Trophoblast cell (in vitro differentiated cells and primary cell): Measurements from ENCODE around the gene MCM3AP.

ENCODE experiments used
- DNase-seq, 2 donors: peaks; one replicate each; pipeline ENCODE4 v3.0.0-alpha.2; 2016
- H2AFZ ChIP-seq: 2 replicates; pipeline ENCODE4 v1.6.1; 2013; ENCODE audit warnings: low read length, moderate library complexity, mild to moderate bottlenecking; ENCODE audit not compliant: insufficient read depth, poor library complexity
- H2AK5ac ChIP-seq: 2 replicates; pipeline ENCODE4 v1.6.1; 2013; ENCODE audit warnings: mild to moderate bottlenecking, low read length
- H2BK120ac ChIP-seq: 2 replicates; pipeline ENCODE4 v1.6.1; 2013; ENCODE audit warnings: low read length, mild to moderate bottlenecking, moderate library complexity; ENCODE audit not compliant: insufficient read depth, poor library complexity
- H2BK12ac ChIP-seq: 2 replicates; pipeline ENCODE4 v1.6.1; 2013; ENCODE audit warnings: mild to moderate bottlenecking, low read length, moderate library complexity
- H2BK5ac ChIP-seq: 2 replicates; pipeline ENCODE4 v1.6.1; 2013; ENCODE audit warnings: low read length, low read depth, moderate library complexity, mild to moderate bottlenecking; ENCODE audit not compliant: poor library complexity
- H3K14ac ChIP-seq: 2 replicates; pipeline ENCODE4 v1.6.1; 2013; ENCODE audit warnings: mild to moderate bottlenecking, low read length
- H3K18ac ChIP-seq: 2 replicates; pipeline ENCODE4 v1.6.1; 2013; ENCODE audit warnings: mild to moderate bottlenecking, low read length
- H3K23ac ChIP-seq: 2 replicates; pipeline ENCODE4 v1.6.1; 2013; ENCODE audit warnings: low read length
- H3K27ac ChIP-seq: 2 replicates; pipeline ENCODE4 v1.5.1; 2013; ENCODE audit warnings: low read depth, mild to moderate bottlenecking, inconsistent platforms, low read length, moderate library complexity
- H3K27me3 ChIP-seq: 2 replicates; pipeline ENCODE4 v1.6.1; 2013; ENCODE audit warnings: inconsistent platforms, mild to moderate bottlenecking, low read length, moderate library complexity; ENCODE audit not compliant: insufficient read depth
- H3K36me3 ChIP-seq, 2 experiments: 1 replicate in 1 of 2; 2 replicates in 1 of 2; pipeline ENCODE4 v1.6.1; 2013; ENCODE audit warnings: low read length in 2 of 2, mild to moderate bottlenecking in 2 of 2, moderate library complexity in 1 of 2; ENCODE audit not compliant: insufficient read depth in 2 of 2, control insufficient read depth in 1 of 2
- H3K4ac ChIP-seq: 2 replicates; pipeline ENCODE4 v1.6.1; 2013; ENCODE audit warnings: low read depth, mild to moderate bottlenecking, low read length, moderate library complexity
- H3K4me1 ChIP-seq, 2 experiments: 1 replicate in 1 of 2; 2 replicates in 1 of 2; pipeline ENCODE4 v1.6.1; 2013; ENCODE audit warnings: low read length in 2 of 2, mild to moderate bottlenecking in 2 of 2, moderate library complexity in 1 of 2; ENCODE audit not compliant: insufficient read depth in 2 of 2, control insufficient read depth in 1 of 2
- H3K4me2 ChIP-seq: 2 replicates; pipeline ENCODE4 v1.6.1; 2013; ENCODE audit warnings: inconsistent platforms, mild to moderate bottlenecking, low read length, moderate library complexity
- H3K4me3 ChIP-seq: 2 replicates; pipeline ENCODE4 v1.5.1; 2013; ENCODE audit warnings: mild to moderate bottlenecking, low read depth, low read length, inconsistent platforms
- H3K79me1 ChIP-seq: one replicate; pipeline ENCODE4 v1.6.1; 2013; ENCODE audit warnings: low read length
- H3K79me2 ChIP-seq: 2 replicates; pipeline ENCODE4 v1.6.1; 2013; ENCODE audit warnings: low read length, mild to moderate bottlenecking; ENCODE audit not compliant: control insufficient read depth, insufficient read depth, poor library complexity
- H3K9ac ChIP-seq: 2 replicates; pipeline ENCODE4 v1.6.1; 2013; ENCODE audit warnings: mild to moderate bottlenecking, low read length
- H3K9me3 ChIP-seq: 2 replicates; pipeline ENCODE4 v1.6.1; 2013; ENCODE audit warnings: low read depth, mild to moderate bottlenecking, control low read depth, inconsistent platforms, low read length; ENCODE audit not compliant: insufficient read depth
- H4K12ac ChIP-seq: 2 replicates; pipeline ENCODE4 v1.6.1; 2013; ENCODE audit warnings: low read depth, mild to moderate bottlenecking, low read length, moderate library complexity
- H4K8ac ChIP-seq: 2 replicates; pipeline ENCODE4 v1.6.1; 2013; ENCODE audit warnings: low read depth, mild to moderate bottlenecking, low read length, moderate library complexity
- H4K91ac ChIP-seq: one replicate; pipeline ENCODE4 v1.6.1; 2013; ENCODE audit warnings: low read depth, mild to moderate bottlenecking, low read length, moderate library complexity
- WGBS: extraction: QIAGEN DNeasy Blood & Tissue Kit; methylation state at CpG from one replicate; pipeline ENCODE4 v1.1.7; 2013; ENCODE audit warnings: missing lambda C conversion rate; ENCODE audit not compliant: insufficient read length, insufficient coverage; ENCODE audit errors: extremely low coverage; 5-methylcytosine and 5-hydroxymethylcytosine counted together

MCM3AP gene

GRCh38 chr21:46206163-46207005 lies 79.0 kb downstream of the MCM3AP start:
- Histone ChIP-seq H3K27ac (no peak overlapping the region), H2BK12ac (no peak overlapping the region), H3K9me3 (no peaks in the 10 kb centered on the region), H3K4me2 (no peak overlapping the region), H4K12ac (no peak overlapping the region), H3K9ac (no peak overlapping the region), H3K4me1 (no peaks in the 10 kb centered on the region), H4K8ac (no peak overlapping the region), H2AFZ (no peak overlapping the region), H3K4ac (no peak overlapping the region), H3K14ac (no peak overlapping the region), H4K91ac (no peak overlapping the region), H2BK5ac (no peak overlapping the region), H2AK5ac (no peak overlapping the region), H3K4me3 (no peak overlapping the region), H3K23ac (no peak overlapping the region), H3K79me1 (no peaks in the 10 kb centered on the region), H3K18ac (no peak overlapping the region), H3K79me2 (no peaks in the 10 kb centered on the region), H3K27me3 (no peaks in the 10 kb centered on the region), H3K36me3 (peaks cover 73% of the 10 kb centered on the region in 2 experiments), H2BK120ac (no peak overlapping the region)
- DNase-seq: no peak
- no CpG with 5 or more reads among the region's 24 CpGs for WGBS

- WGBS: no CpG with 5 or more reads among the region's 16 CpGs
- Histone ChIP-seq H3K4ac (no peak overlapping the region), H2BK120ac (no peak overlapping the region), H4K12ac (no peak overlapping the region), H2AK5ac (no peak overlapping the region), H3K9ac (no peak overlapping the region), H3K18ac (no peak overlapping the region), H3K4me3 (no peak overlapping the region), H2BK12ac (no peak overlapping the region), H3K79me2 (no peaks in the 10 kb centered on the region), H3K9me3 (no peaks in the 10 kb centered on the region), H3K4me2 (no peak overlapping the region), H4K91ac (no peak overlapping the region), H4K8ac (no peak overlapping the region), H3K23ac (no peak overlapping the region), H2AFZ (no peak overlapping the region), H2BK5ac (no peak overlapping the region), H3K27ac (no peak overlapping the region), H3K36me3 (peaks cover 70 to 71% of the 10 kb centered on the region in 2 experiments), H3K27me3 (no peaks in the 10 kb centered on the region), H3K79me1 (no peaks in the 10 kb centered on the region), H3K14ac (no peak overlapping the region), H3K4me1 (no peaks in the 10 kb centered on the region)
- DNase-seq: no peak
Observed at GRCh38 chr21:46205766-46206162, 79.6 kb downstream of the MCM3AP start.

- no peak overlapping the region for H3K27ac ChIP-seq
- H3K18ac ChIP-seq: no peak overlapping the region
- H3K36me3 ChIP-seq: peaks cover 65% of the 10 kb centered on the region in 2 experiments
- H3K27me3 ChIP-seq: no peaks in the 10 kb centered on the region
- no peak overlapping the region for H3K9ac ChIP-seq
- H4K12ac ChIP-seq: no peak overlapping the region
- no peak overlapping the region for H3K4me3 ChIP-seq
- H4K91ac ChIP-seq: no peak overlapping the region
- H2AFZ ChIP-seq: no peak overlapping the region
- H3K23ac ChIP-seq: no peak overlapping the region
- H2BK5ac ChIP-seq: no peak overlapping the region
- H3K14ac ChIP-seq: no peak overlapping the region
- DNase-seq: no peak
- H4K8ac ChIP-seq: no peak overlapping the region
- no peak overlapping the region for H2AK5ac ChIP-seq
- no CpG with 5 or more reads among the region's 18 CpGs for WGBS
- no peaks in the 10 kb centered on the region for H3K79me1 ChIP-seq
- H2BK120ac ChIP-seq: no peak overlapping the region
- H3K4me2 ChIP-seq: no peak overlapping the region
- no peak overlapping the region for H2BK12ac ChIP-seq
- H3K79me2 ChIP-seq: no peaks in the 10 kb centered on the region
- no peaks in the 10 kb centered on the region for H3K9me3 ChIP-seq
- H3K4ac ChIP-seq: no peak overlapping the region
- no peaks in the 10 kb centered on the region for H3K4me1 ChIP-seq
Observed at GRCh38 chr21:46205166-46205565, 80.2 kb downstream of the MCM3AP start.

GRCh38 chr21:46203203-46203600 lies 82.2 kb downstream of the MCM3AP start:
- H3K27ac ChIP-seq: no peak overlapping the region
- no peak for DNase-seq
- no peaks in the 10 kb centered on the region for H3K79me1 ChIP-seq
- H4K8ac ChIP-seq: no peak overlapping the region
- H2AK5ac ChIP-seq: no peak overlapping the region
- H3K4me1 ChIP-seq: no peaks in the 10 kb centered on the region
- H3K4me3 ChIP-seq: no peak overlapping the region
- H3K9ac ChIP-seq: no peak overlapping the region
- H3K4me2 ChIP-seq: no peak overlapping the region
- no peak overlapping the region for H2BK12ac ChIP-seq
- no peak overlapping the region for H2BK120ac ChIP-seq
- H3K18ac ChIP-seq: no peak overlapping the region
- no peak overlapping the region for H4K12ac ChIP-seq
- H4K91ac ChIP-seq: no peak overlapping the region
- no peak overlapping the region for H3K14ac ChIP-seq
- no peak overlapping the region for H2AFZ ChIP-seq
- no peak overlapping the region for H3K23ac ChIP-seq
- H3K4ac ChIP-seq: no peak overlapping the region
- peaks cover 50 to 56% of the 10 kb centered on the region in 2 experiments for H3K36me3 ChIP-seq
- H3K9me3 ChIP-seq: no peaks in the 10 kb centered on the region
- WGBS: no CpG with 5 or more reads among the region's 8 CpGs
- H3K79me2 ChIP-seq: no peaks in the 10 kb centered on the region
- no peak overlapping the region for H2BK5ac ChIP-seq
- H3K27me3 ChIP-seq: no peaks in the 10 kb centered on the region
